Thoracic aorta (tissue), 2 donors: ENCODE results near the gene PTPRR. TPM values are rescaled to one million over a fixed set of nuclear protein-coding genes. Genes with fewer than 3 reads are reported as not detected.

Experiments
- ATAC-seq: fragments of 150-250 bp; one replicate; pipeline ENCODE4 v1.8.0; 2017; ENCODE audit warnings: low read depth; ENCODE audit not compliant: insufficient number of reproducible peaks, low FRiP score
- DNase-seq: peaks from one replicate; pipeline ENCODE4 v3.0.0-alpha.2; 2020; ENCODE audit warnings: low spot score
- H3K27ac ChIP-seq, 2 donors: fragments of 200-600 bp; sonication (generic); 1 replicate in 1 of 2; 2 replicates in 1 of 2; pipeline ENCODE4 v1.5.1; 2016; ENCODE audit warnings: mild to moderate bottlenecking in 2 of 2, moderate library complexity in 2 of 2
- H3K27me3 ChIP-seq: fragments of 200-600 bp; sonication (generic); replicated peaks from 2 replicates; pipeline ENCODE4 v1.6.0; 2016; ENCODE audit warnings: mild to moderate bottlenecking; ENCODE audit not compliant: insufficient read depth
- H3K36me3 ChIP-seq: fragments of 200-600 bp; sonication (generic); one replicate; pipeline ENCODE4 v1.5.1; 2016
- H3K4me1 ChIP-seq, 2 donors: fragments of 200-600 bp; sonication (generic); 1 replicate in 1 of 2; 2 replicates in 1 of 2; pipeline versions ENCODE4 v1.5.1 to v1.6.0; 2016; ENCODE audit warnings: low read depth in 2 of 2, mild to moderate bottlenecking in 1 of 2; ENCODE audit not compliant: control insufficient read depth in 1 of 2
- H3K4me3 ChIP-seq: fragments of 200-600 bp; sonication (generic); 2 replicates; pipeline ENCODE4 v1.5.1; 2016; ENCODE audit warnings: mild to moderate bottlenecking
- H3K9me3 ChIP-seq: fragments of 200-600 bp; sonication (generic); 2 replicates; pipeline ENCODE4 v1.5.1; 2016
- total RNA-seq, 2 donors: library from RNA; depleted of rRNA; stranded (reverse); fragments of >200 nt; gene quantifications; one replicate each; pipeline versions ENCODE4 v1.1.0 to v1.2.3, GENCODE V29; 2016
- TF ChIP-seq, protein P1 (sequence below): fragments of 200-600 bp; sonication (generic); IDR thresholded peaks from one replicate; pipeline ENCODE4 v1.5.1; 2019; ENCODE audit warnings: antibody characterized with exemption

The PTPRR gene
- total RNA-seq, 2 donors from 2014 or later: 0.27 to 0.35 TPM

GRCh38 chr12:70829070-70829469 is 91.5 kb downstream of the PTPRR start:
- DNase-seq (no peak), ATAC-seq (no peak)
- Histone ChIP-seq H3K36me3 (no peaks in the 10 kb centered on the region), H3K9me3 (no peaks in the 10 kb centered on the region), H3K27ac (no peak overlapping the region), H3K27me3 (no peaks in the 10 kb centered on the region), H3K4me3 (no peak overlapping the region), H3K4me1 (no peaks in the 10 kb centered on the region)
- TF ChIP-seq, protein P1, sequence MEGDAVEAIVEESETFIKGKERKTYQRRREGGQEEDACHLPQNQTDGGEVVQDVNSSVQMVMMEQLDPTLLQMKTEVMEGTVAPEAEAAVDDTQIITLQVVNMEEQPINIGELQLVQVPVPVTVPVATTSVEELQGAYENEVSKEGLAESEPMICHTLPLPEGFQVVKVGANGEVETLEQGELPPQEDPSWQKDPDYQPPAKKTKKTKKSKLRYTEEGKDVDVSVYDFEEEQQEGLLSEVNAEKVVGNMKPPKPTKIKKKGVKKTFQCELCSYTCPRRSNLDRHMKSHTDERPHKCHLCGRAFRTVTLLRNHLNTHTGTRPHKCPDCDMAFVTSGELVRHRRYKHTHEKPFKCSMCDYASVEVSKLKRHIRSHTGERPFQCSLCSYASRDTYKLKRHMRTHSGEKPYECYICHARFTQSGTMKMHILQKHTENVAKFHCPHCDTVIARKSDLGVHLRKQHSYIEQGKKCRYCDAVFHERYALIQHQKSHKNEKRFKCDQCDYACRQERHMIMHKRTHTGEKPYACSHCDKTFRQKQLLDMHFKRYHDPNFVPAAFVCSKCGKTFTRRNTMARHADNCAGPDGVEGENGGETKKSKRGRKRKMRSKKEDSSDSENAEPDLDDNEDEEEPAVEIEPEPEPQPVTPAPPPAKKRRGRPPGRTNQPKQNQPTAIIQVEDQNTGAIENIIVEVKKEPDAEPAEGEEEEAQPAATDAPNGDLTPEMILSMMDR: no peak

- no peaks in the 10 kb centered on the region for H3K27me3 ChIP-seq
- H3K27ac ChIP-seq: no peak overlapping the region
- TF ChIP-seq, protein P1: no peak
- H3K9me3 ChIP-seq: no peaks in the 10 kb centered on the region
- H3K4me1 ChIP-seq: no peaks in the 10 kb centered on the region
- H3K36me3 ChIP-seq: no peaks in the 10 kb centered on the region
- no peak for DNase-seq
- H3K4me3 ChIP-seq: no peak overlapping the region
- ATAC-seq: no peak
Measured at GRCh38 chr12:70828351-70828750, 92.2 kb downstream of the PTPRR start.

DNA sequence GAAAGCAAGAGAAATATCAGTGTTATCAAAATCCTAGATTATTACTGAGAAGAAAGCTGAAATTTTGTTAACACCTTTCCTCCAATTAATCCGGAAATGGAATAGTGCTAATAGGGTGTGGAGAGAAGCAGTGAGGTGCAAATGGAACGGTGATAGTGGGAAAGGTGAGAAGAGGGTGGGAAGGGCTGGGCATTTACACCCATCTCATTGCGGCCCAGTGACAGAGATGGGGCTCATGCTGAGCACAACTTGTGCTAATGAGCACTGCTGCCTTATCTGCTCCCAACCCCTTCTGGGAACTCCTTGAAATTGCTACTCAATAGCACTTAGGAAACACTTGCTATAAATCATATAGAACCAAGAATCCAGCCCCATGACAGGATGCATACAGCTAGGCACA is 94.4 kb downstream of the PTPRR start:
- Histone ChIP-seq H3K36me3 (no peaks in the 10 kb centered on the region), H3K27me3 (no peaks in the 10 kb centered on the region), H3K4me1 (no peaks in the 10 kb centered on the region), H3K9me3 (no peaks in the 10 kb centered on the region), H3K27ac (no peak overlapping the region), H3K4me3 (no peak overlapping the region)
- TF ChIP-seq, protein P1: no peak
- ATAC-seq (no peak), DNase-seq (no peak)

- H3K27ac ChIP-seq: no peak overlapping the region
- H3K4me3 ChIP-seq: no peak overlapping the region
- TF ChIP-seq, protein P1: no peak
- no peaks in the 10 kb centered on the region for H3K9me3 ChIP-seq
- no peaks in the 10 kb centered on the region for H3K27me3 ChIP-seq
- no peak for DNase-seq
- no peaks in the 10 kb centered on the region for H3K4me1 ChIP-seq
- H3K36me3 ChIP-seq: no peaks in the 10 kb centered on the region
- no peak for ATAC-seq
Measured at GRCh38 chr12:70824511-70824910, 96.0 kb downstream of the PTPRR start.

GRCh38 chr12:70823182-70823976 is 97.2 kb downstream of the PTPRR start:
- TF ChIP-seq, protein P1: no peak
- Histone ChIP-seq H3K36me3 (no peaks in the 10 kb centered on the region), H3K4me1 (no peaks in the 10 kb centered on the region), H3K27me3 (no peaks in the 10 kb centered on the region), H3K9me3 (no peaks in the 10 kb centered on the region), H3K27ac (no peak overlapping the region), H3K4me3 (no peak overlapping the region)
- ATAC-seq: no peak
- DNase-seq: no peak
